Activated T-cell treated with anti-CD3 and anti-CD28 coated beads, Interleukin-2, amount 50 U/mL, for 1 hour (primary cell): ENCODE results near the gene IGSF5.
"Not testable (repeated sequence)": the region's sequence is repeated elsewhere in the genome, so short reads cannot be mapped to it uniquely, and the experiment has no call there.

Source experiments
- DNase-seq: peaks from one replicate; pipeline ENCODE4 v3.0.0-alpha.2; 2020

IGSF5 gene

DNA sequence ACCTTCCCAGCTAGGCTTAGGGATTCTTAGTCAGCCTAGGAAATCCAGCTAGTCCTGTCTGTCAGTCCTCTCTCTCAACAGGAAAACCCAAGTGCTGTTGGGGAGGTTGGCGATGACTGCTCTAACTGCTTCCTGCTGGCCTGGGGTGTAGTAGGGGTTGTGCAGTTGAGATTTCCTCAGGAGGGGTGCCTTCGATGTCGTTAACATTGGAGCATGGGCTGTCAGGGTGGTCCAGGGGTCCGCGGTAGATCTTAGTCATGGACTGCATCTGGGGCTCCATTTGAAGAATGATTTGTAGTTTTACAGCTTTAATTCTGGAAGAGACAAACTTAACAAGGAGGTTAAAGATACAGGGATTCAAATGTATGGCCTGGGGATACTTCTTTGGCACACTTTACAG, 5.5 kb upstream of the IGSF5 start:
- not testable (repeated sequence) for DNase-seq

GRCh38 chr21:39742561-39742960, 2.4 kb upstream of the IGSF5 start:
- DNase-seq = not testable (repeated sequence)

DNA sequence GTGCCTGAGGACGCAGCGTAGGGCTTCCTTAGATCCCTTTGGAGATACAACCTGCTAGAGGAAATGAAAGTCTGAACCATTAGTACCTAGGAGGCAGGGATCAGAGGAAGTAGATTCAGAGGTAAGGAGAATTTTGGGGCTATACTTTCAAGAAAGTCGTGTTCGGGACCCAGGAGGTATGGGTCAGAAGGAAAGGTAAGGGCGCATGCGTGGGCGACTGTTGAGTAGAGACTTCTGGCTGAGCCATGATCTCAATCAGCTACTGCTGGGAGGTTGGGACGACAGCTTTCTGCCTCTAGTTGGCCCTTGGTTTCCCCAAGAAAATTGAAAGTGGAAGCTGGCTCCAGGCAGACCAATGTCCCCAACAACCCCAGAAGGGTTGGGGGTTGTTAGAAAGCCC, 349 bp downstream of the IGSF5 start:
- DNase-seq = not testable (repeated sequence)

DNA sequence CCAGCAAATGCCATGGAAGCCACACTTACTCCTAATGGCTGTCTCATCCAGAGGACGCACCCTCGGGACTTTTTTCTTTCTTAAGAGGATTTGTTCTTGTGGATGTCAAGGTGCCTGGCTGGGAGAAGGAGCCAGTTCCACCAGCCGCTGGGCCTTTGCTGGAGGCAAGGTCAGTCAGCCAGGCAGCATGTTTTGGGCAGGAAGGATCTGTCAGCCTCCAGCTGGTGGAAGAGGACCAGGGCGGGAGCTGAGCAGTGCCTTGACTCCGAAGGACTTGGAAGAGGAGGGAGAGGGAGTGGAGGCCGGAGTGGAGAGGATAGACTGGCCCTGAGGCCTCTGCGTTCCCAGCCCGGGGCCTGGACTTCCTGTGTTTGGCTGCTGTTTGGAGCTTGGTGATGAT, 5.7 kb downstream of the IGSF5 start:
- DNase-seq = no peak

- DNase-seq = no peak
Observed at GRCh38 chr21:39754811-39755210, 9.8 kb downstream of the IGSF5 start.

DNA sequence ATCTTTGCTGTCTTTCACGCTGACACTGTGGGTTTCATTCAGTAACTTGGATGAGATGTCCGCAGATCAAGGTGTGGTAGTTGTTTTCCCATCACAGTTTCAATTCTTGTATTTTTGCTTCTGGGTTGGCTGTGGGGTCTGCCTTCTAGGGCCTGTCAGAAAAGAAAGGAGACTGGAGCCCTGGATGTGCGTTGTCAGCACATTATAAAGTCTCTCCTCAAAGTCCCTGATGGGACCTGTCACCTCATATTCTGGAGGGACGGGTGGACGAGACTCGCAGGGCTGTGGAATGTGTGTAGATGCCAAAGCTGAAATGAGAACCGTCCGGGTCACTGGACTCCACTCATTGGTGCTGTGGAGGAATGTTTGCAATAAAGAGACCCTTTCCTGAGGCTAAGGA, 11.3 kb downstream of the IGSF5 start:
- no peak for DNase-seq

DNA sequence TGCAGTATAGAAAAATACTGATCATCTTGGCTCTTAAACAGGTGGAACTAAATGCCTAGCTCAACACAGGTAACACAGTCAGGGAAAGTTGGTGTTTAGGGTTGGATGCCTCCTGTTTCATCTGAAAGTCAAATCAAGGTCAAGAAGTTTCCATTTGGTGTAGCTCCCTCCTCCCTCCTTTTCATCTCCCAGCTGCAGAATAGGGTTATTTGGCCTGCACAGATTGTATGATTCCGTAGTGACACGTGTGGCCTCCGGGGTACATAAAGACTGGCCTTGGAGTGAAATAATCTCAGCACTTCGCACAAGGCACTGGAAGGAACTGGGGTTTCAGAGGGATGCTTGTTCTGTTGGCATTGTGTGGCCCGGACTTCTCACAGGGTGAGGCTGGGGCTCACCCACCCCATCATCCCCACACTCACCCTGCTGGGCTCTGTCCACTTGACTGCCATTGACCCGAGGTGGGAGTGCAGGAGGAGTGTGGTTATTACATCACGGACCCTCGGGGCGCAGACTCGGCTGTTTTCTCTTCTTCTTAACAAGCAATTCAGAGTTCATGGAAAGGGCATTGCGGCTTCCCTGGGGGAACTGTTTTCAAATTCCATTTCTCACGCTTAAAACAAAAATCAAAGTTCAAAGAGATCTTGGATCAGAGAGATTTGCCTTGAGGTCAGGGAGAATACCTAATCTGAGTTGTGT, 18.4 kb downstream of the IGSF5 start:
- DNase-seq = no peak

- DNase-seq = no peak
Observed at GRCh38 chr21:39774227-39774626, 29.2 kb downstream of the IGSF5 start.

DNA sequence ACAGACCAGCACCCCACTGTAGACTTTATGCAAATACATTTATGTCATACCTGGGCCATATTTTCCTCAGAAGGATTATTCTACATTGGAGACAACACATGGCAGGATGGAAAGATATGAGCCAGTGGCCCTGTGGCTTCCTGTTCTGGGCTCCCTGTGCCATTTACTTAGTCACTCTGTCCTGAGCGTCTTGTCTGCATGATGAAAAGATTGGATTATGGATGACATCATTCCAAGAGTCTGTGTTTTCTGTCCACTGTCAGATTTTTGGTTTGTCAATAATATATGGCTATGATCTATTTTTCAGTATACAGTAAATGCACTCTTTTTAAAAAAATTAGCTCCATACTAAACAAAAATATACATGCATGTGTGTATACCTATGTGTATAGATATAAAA, 30.8 kb downstream of the IGSF5 start:
- no peak for DNase-seq

- no peak for DNase-seq
Observed at GRCh38 chr21:39776589-39776988, 31.6 kb downstream of the IGSF5 start.

DNA sequence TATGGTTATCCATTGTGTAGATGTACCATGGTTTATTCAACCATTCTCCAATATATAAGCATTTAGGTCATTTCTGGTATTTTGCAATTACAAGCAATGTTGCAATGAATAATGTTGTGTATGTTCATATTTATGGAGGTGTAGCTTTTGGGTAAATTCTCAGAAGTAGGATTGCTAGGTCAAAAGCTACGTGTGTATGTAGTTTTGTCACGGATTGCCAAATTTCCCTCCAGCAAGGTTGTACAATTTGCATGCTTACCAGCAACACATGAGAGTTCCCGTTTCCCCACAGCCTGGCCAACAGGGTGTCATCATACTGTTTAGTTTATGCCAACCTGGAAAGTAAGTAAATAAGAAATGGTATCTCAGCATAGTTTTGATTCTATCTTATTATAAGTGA, 36.3 kb downstream of the IGSF5 start:
- DNase-seq = no peak

GRCh38 chr21:39788383-39788782, 43.4 kb downstream of the IGSF5 start:
- DNase-seq = no peak

DNA sequence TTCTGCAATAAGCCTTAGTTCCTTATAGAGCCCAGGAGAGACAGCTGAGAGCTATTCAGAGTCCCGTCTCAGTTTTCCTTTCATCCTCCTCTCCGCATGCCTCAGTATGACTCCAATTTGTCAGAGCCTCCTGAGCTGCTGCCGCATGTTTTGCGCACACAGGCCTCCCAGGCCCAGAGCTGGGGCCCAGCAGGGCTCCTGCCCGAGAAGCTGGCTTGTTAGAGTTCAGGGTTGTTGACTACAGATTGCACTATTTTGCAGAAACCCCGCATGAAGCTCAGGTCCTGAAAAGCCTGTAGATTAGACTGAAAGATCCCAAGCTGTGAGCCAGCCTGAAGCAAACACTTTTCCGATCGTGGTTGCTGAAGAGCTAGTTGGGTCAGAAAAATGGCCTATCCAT, 51.5 kb downstream of the IGSF5 start:
- no peak for DNase-seq

GRCh38 chr21:39799178-39799577, 54.2 kb downstream of the IGSF5 start:
- no peak for DNase-seq

DNA sequence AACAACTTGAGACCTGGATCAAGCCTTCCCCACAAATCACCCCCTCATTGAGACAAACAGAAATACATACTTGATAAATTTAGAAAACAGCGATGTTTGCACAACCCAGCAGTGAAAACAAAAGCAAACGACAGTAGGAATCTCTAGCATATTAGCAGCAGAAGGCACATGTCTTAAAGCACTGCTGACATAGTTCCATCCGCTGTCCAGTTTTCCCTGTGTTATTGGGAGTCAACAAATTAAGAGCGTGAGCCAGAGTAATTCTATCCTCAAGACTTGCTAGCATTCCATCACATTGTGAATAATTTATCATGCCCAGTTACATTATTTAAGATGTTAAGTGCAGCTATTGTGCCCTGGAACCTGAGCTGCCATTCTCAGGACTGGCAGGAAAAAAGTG, 55.3 kb downstream of the IGSF5 start:
- no peak for DNase-seq

GRCh38 chr21:39802217-39802616, 57.2 kb downstream of the IGSF5 start:
- no peak for DNase-seq

DNA sequence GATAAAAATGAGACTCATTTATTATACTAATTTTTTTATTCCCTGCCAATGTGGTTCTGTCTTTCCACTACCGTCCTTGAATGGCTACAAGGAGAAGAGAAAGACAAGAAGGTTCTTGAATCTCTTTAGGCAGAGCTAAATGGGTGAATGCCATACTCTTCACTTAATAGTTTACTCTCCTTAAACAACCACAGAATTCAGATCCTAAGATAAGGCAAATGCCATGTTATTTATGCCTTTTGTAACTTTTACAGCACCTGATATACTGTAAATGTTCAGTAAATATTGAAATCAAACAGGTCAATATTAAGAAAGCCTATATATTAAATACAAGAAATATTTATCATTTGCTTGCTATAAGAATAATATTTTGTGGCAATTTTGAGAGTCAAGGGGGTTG, 58.4 kb downstream of the IGSF5 start:
- no peak for DNase-seq

DNA sequence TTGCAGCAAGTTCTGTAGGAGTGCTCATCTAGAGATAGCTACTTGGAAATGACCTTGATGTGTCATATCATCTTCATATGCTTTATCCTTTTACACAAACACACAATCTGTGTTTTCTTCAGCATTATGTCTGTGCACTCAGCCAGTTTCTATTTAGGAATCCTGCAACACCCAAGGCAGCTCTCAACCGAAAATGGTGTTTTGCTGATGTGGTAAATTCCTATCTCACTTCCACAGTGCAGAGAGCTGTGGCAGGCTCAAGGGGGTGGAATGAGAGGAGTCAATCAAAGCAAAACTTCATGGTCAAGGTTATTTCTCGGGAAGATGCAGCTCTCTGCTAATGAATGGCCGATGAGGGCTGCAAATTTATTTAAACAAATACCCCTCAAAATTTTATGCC, 59.3 kb downstream of the IGSF5 start:
- DNase-seq = no peak

- DNase-seq = no peak
Observed at GRCh38 chr21:39805983-39806382, 61.0 kb downstream of the IGSF5 start.

- no peak for DNase-seq
Observed at GRCh38 chr21:39807738-39808137, 62.8 kb downstream of the IGSF5 start.

DNA sequence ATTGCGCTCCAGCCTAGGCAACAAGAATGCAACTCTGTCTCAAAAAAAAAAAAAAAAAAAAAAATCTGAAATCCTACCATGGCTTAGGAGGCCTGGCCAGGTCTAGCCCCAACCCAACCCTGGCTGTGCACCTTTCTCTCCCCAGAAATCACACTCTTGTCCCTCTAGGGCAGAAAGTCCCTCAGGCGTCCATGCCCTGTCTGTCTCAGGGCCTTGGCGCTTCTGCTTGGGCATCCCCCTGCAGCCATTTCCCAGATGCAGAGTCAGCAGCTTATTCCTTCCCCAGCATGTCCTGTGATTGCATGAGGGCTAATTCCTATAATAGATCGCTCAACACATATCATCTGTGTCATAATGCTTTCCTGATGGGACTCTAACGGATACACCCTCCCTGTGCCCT, 65.0 kb downstream of the IGSF5 start:
- no peak for DNase-seq

GRCh38 chr21:39812983-39813382, 68.0 kb downstream of the IGSF5 start:
- DNase-seq = no peak

- no peak for DNase-seq
Observed at GRCh38 chr21:39818557-39818956, 73.6 kb downstream of the IGSF5 start.

GRCh38 chr21:39822042-39822441, 77.1 kb downstream of the IGSF5 start:
- no peak for DNase-seq

DNA sequence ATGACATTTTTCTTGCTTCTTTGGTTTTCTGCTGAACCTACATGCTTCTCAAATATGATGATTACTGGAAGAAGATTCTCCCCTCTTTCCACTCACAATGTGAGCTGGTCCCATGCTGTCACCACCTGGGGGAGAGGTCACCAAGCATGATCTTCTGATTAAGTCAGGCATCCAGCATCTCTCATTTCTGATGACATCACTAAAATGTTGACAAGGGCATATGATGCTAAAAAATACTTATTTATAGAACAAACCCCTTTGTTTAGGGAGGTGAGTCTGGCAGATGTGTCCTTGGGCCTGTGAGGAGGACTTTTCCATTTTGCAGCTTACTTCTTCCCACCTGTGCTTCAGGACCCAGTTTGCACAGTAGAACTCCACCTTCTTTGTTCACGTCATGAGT, 80.3 kb downstream of the IGSF5 start:
- no peak for DNase-seq

- no peak for DNase-seq
Observed at GRCh38 chr21:39834543-39834942, 89.6 kb downstream of the IGSF5 start.
